ENCODE results near the gene SCIMP. TPM values are rescaled to one million over a fixed set of nuclear protein-coding genes. Genes with fewer than 3 reads are reported as not detected.
"Not testable (repeated sequence)": the region's sequence is repeated elsewhere in the genome, so short reads cannot be mapped to it uniquely, and the experiment has no call there.

Gene SCIMP
- polyA plus RNA-seq, 1 of the 3 experiments (the other 2 are of a cell fraction): not detected

GRCh38 chr17:5179003-5179402, 55.7 kb downstream of the SCIMP start:
- TF ChIP-seq, protein P1, sequence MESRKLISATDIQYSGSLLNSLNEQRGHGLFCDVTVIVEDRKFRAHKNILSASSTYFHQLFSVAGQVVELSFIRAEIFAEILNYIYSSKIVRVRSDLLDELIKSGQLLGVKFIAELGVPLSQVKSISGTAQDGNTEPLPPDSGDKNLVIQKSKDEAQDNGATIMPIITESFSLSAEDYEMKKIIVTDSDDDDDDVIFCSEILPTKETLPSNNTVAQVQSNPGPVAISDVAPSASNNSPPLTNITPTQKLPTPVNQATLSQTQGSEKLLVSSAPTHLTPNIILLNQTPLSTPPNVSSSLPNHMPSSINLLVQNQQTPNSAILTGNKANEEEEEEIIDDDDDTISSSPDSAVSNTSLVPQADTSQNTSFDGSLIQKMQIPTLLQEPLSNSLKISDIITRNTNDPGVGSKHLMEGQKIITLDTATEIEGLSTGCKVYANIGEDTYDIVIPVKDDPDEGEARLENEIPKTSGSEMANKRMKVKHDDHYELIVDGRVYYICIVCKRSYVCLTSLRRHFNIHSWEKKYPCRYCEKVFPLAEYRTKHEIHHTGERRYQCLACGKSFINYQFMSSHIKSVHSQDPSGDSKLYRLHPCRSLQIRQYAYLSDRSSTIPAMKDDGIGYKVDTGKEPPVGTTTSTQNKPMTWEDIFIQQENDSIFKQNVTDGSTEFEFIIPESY (IDR thresholded peaks at IDR 0.05; ENCODE audit: borderline replicate concordance, low read depth): no peak
- TF ChIP-seq, protein P2, sequence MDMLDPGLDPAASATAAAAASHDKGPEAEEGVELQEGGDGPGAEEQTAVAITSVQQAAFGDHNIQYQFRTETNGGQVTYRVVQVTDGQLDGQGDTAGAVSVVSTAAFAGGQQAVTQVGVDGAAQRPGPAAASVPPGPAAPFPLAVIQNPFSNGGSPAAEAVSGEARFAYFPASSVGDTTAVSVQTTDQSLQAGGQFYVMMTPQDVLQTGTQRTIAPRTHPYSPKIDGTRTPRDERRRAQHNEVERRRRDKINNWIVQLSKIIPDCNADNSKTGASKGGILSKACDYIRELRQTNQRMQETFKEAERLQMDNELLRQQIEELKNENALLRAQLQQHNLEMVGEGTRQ (IDR thresholded peaks at IDR 0.05; ENCODE audit: borderline replicate concordance, low read depth, low read length): no peak
- TF ChIP-seq, protein P3, sequence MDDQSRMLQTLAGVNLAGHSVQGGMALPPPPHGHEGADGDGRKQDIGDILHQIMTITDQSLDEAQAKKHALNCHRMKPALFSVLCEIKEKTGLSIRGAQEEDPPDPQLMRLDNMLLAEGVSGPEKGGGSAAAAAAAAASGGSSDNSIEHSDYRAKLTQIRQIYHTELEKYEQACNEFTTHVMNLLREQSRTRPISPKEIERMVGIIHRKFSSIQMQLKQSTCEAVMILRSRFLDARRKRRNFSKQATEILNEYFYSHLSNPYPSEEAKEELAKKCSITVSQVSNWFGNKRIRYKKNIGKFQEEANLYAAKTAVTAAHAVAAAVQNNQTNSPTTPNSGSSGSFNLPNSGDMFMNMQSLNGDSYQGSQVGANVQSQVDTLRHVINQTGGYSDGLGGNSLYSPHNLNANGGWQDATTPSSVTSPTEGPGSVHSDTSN (IDR thresholded peaks at IDR 0.05): no peak
- 90% methylated on average over 3 of the region's 12 CpGs for WGBS (ENCODE audit: low lambda C conversion rate)
- Histone ChIP-seq H3K4me3 (ENCODE audit: low read depth in 2 of 2, low read length in 1 of 2) (no peak overlapping the region; a peak in 1 of 4 replicates), H3K9me2 (no peaks in the 10 kb centered on the region), H3K27me3 (ENCODE audit: insufficient read depth) (no peaks in the 10 kb centered on the region), H3K4me1 (ENCODE audit: control insufficient read depth in 1 of 2, insufficient read depth in 2 of 2, low read depth in 1 of 2, low read length in 1 of 2) (no peaks in the 10 kb centered on the region), H3K79me2 (ENCODE audit: insufficient read depth) (peaks cover 3% of the 10 kb centered on the region; the same call in 1 of the 2 replicates), H3K9ac (no peak overlapping the region), H3F3A (replicated peaks; ENCODE audit: insufficient read depth) (peaks cover 27% of the 10 kb centered on the region), H3K9me3 (peaks cover 72% of the 10 kb centered on the region), H3K27ac (ENCODE audit: low read depth in 2 of 2, low read length in 1 of 2) (no peak overlapping the region), H2AFZ (ENCODE audit: low read depth) (no peak overlapping the region), H3K36me3 (replicated peaks in 1 of 2; ENCODE audit: control insufficient read depth in 1 of 2, insufficient read depth in 2 of 2, low read length in 1 of 2) (peaks cover 8 to 56% of the 10 kb centered on the region in 2 experiments), H4K20me1 (ENCODE audit: insufficient read depth) (no peaks in the 10 kb centered on the region), H3K4me2 (no peak overlapping the region)
- POLR2A ChIA-PET: no interaction called here
- CTCF ChIA-PET: no interaction called here
- no peak for DNase-seq

- H3F3A ChIP-seq (replicated peaks; ENCODE audit: insufficient read depth): peaks cover 14% of the 10 kb centered on the region
- H3K4me3 ChIP-seq (ENCODE audit: low read depth in 2 of 2, low read length in 1 of 2); H3K27me3 ChIP-seq (ENCODE audit: insufficient read depth); H3K9me2 ChIP-seq; DNase-seq; H3K9ac ChIP-seq; H3K4me1 ChIP-seq (ENCODE audit: control insufficient read depth in 1 of 2, insufficient read depth in 2 of 2, low read depth in 1 of 2, low read length in 1 of 2); H2AFZ ChIP-seq (ENCODE audit: low read depth); H4K20me1 ChIP-seq (ENCODE audit: insufficient read depth); H3K4me2 ChIP-seq; H3K79me2 ChIP-seq (ENCODE audit: insufficient read depth); H3K27ac ChIP-seq (ENCODE audit: low read depth in 2 of 2, low read length in 1 of 2); CTCF ChIA-PET: not testable (repeated sequence)
- POLR2A ChIA-PET: interaction anchor here (0.6 kb wide), 1 partner anchor 51 kb away, joined by 3 read pairs; no protein-coding TSS in a partner anchor
- peaks cover 0 to 36% of the 10 kb centered on the region in 2 experiments for H3K36me3 ChIP-seq (replicated peaks in 1 of 2; ENCODE audit: control insufficient read depth in 1 of 2, insufficient read depth in 2 of 2, low read length in 1 of 2)
- WGBS (ENCODE audit: low lambda C conversion rate): 82% methylated on average over 7 of the region's 7 CpGs
- H3K9me3 ChIP-seq: peaks cover 34% of the 10 kb centered on the region
These were observed 59.6 kb downstream of the SCIMP start for GRCh38 chr17:5175027-5175426.

DNA sequence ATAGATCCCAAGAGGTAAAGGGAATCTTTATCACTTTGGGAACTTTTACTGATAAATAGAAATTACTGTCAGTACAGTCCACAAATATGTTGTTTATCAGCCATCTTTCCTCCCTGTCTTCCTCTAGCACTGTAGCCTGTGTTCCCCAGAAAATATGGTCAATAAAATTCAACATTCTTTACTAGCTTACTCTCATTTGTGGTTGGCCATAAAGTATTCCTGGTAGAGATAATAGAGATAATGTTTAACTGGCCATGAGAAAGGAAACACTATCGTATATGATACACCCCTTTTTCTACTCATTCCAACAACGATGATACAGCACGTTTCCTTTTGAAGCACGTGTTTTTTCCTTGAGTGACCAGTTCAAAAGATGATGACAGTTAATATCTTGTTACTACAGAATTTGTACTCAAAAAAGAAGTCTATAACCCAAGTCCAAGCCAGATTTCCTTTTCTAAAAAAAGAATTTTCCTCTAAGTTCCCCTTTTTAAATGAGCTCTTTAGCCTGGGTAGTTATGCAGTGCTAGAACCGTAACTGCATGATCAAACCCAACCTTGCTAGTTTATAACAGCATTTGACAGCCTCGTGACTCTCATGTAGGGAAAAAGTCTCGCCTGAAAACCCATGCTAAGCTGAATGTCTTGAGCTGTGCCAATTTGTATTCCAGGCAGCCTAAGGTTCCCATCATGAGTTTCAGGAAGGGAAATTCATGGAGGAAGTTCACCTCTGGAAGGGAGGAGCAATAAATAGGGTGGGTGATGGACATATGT, 68.7 kb downstream of the SCIMP start:
- H3K9ac ChIP-seq; POLR2A ChIA-PET; H3F3A ChIP-seq (replicated peaks; ENCODE audit: insufficient read depth); H3K9me3 ChIP-seq; H3K4me1 ChIP-seq (ENCODE audit: control insufficient read depth in 1 of 2, insufficient read depth in 2 of 2, low read depth in 1 of 2, low read length in 1 of 2); H3K9me2 ChIP-seq; H3K79me2 ChIP-seq (ENCODE audit: insufficient read depth); DNase-seq; H3K4me3 ChIP-seq (ENCODE audit: low read depth in 2 of 2, low read length in 1 of 2); H3K36me3 ChIP-seq (replicated peaks in 1 of 2; ENCODE audit: control insufficient read depth in 1 of 2, insufficient read depth in 2 of 2, low read length in 1 of 2); CTCF ChIA-PET; H3K27me3 ChIP-seq (ENCODE audit: insufficient read depth); H3K4me2 ChIP-seq; H4K20me1 ChIP-seq (ENCODE audit: insufficient read depth): not testable (repeated sequence)
- WGBS (ENCODE audit: low lambda C conversion rate): 46% methylated on average over 6 of the region's 7 CpGs
- Histone ChIP-seq H2AFZ (ENCODE audit: low read depth) (0 out of 2 replicates have a peak overlapping the region, but pooled peaks have one; percentile 29), H3K27ac (ENCODE audit: low read depth in 2 of 2, low read length in 1 of 2) (peak overlapping the region in 1 of 2 experiments; percentile 53; a peak in 2 of 4 replicates)
